Fibroblast of lung (primary cell): ENCODE data around the gene MYD88. TPM values are rescaled to one million over a fixed set of nuclear protein-coding genes. Genes with fewer than 3 reads are reported as not detected.

Experiments used
- DNase-seq, 2 donors: peaks; one replicate each; pipeline versions ENCODE4 v3.0.0 to v3.0.0-alpha.2; 2010; ENCODE audit warnings: low read depth in 2 of 2
- H2AFZ ChIP-seq: 2 replicates; pipeline ENCODE4 v1.5.1; 2012; ENCODE audit warnings: low read length, control low read depth, inconsistent platforms
- H3K27ac ChIP-seq: 2 replicates; pipeline ENCODE4 v1.5.1; 2011; ENCODE audit warnings: low read length, control low read depth; ENCODE audit not compliant: insufficient read depth
- H3K27me3 ChIP-seq: 2 replicates; pipeline ENCODE4 v1.5.1; 2011; ENCODE audit warnings: mild to moderate bottlenecking, low read length; ENCODE audit not compliant: control insufficient read depth, insufficient read depth
- H3K36me3 ChIP-seq: 2 replicates; pipeline ENCODE4 v1.5.1; 2011; ENCODE audit warnings: low read length; ENCODE audit not compliant: control insufficient read depth, insufficient read depth
- H3K4me1 ChIP-seq: 2 replicates; pipeline ENCODE4 v1.5.1; 2011; ENCODE audit warnings: low read length; ENCODE audit not compliant: control insufficient read depth, insufficient read depth; ENCODE audit errors: extremely low read depth
- H3K4me2 ChIP-seq: 2 replicates; pipeline ENCODE4 v1.5.1; 2011; ENCODE audit warnings: low read length, control low read depth; ENCODE audit not compliant: insufficient read depth; ENCODE audit errors: extremely low read depth
- H3K4me3 ChIP-seq, 4 experiments: fragments of 200-600 bp in 1 of 4; sonication (generic) in 1 of 4; replicated peaks in 1 of 4; 2 replicates each; pipeline ENCODE4 v1.5.1; 2011 to 2016; ENCODE audit warnings: low read length in 4 of 4, low read depth in 3 of 4, mild to moderate bottlenecking in 3 of 4, control low read depth in 2 of 4, inconsistent platforms in 1 of 4, mixed read lengths in 1 of 4; ENCODE audit not compliant: insufficient read depth in 1 of 4; ENCODE audit errors: control extremely low read depth in 1 of 4
- H3K79me2 ChIP-seq: 2 replicates; pipeline ENCODE4 v1.5.1; 2012; ENCODE audit warnings: mild to moderate bottlenecking, low read length, inconsistent platforms; ENCODE audit not compliant: control insufficient read depth, insufficient read depth
- H3K9ac ChIP-seq: 2 replicates; pipeline ENCODE4 v1.5.1; 2011; ENCODE audit warnings: mild to moderate bottlenecking, low read length, control low read depth; ENCODE audit not compliant: insufficient read depth
- H3K9me3 ChIP-seq: 2 replicates; pipeline ENCODE4 v1.5.1; 2012; ENCODE audit warnings: low read depth, low read length; ENCODE audit not compliant: control insufficient read depth, insufficient read depth
- H4K20me1 ChIP-seq: 2 replicates; pipeline ENCODE4 v1.5.1; 2011; ENCODE audit warnings: low read length; ENCODE audit not compliant: control insufficient read depth, insufficient read depth; ENCODE audit errors: extremely low read depth
- EZH2 ChIP-seq: IDR thresholded peaks from 2 replicates; pipeline ENCODE4 v1.5.1; 2012; ENCODE audit warnings: low read length, control low read depth, mild to moderate bottlenecking; ENCODE audit errors: missing control alignments
- polyA plus RNA-seq, 2 donors: library from polyadenylated mRNA; depleted of rRNA in 1 of 2; stranded (reverse) in 1 of 2; unstranded in 1 of 2; fragments of >200 nt; gene quantifications; 2 replicates each; pipeline ENCODE4 v1.2.1, GENCODE V29; 2011 to 2012; ENCODE audit warnings: missing spikeins in 1 of 2
- total RNA-seq: library from RNA; depleted of rRNA; stranded (reverse); fragments of >200 nt; gene quantifications from 2 replicates; pipeline ENCODE4 v1.2.1, GENCODE V29; 2014
- TF ChIP-seq, protein P1 (sequence below), 2 donors: IDR thresholded peaks in 1 of 2; conservative IDR thresholded peaks in 1 of 2; 1 replicate in 1 of 2; 2 replicates in 1 of 2; pipeline ENCODE4 v1.5.1; 2011 to 2012; ENCODE audit warnings: low read length in 2 of 2, control low read depth in 1 of 2, inconsistent platforms in 1 of 2, low read depth in 1 of 2, mild to moderate bottlenecking in 1 of 2

Gene MYD88
- total and polyA plus RNA-seq, 2 donors (not counting 1 experiment from before 2014, with no cell fraction given) = 12.1 to 22.1 TPM

DNA sequence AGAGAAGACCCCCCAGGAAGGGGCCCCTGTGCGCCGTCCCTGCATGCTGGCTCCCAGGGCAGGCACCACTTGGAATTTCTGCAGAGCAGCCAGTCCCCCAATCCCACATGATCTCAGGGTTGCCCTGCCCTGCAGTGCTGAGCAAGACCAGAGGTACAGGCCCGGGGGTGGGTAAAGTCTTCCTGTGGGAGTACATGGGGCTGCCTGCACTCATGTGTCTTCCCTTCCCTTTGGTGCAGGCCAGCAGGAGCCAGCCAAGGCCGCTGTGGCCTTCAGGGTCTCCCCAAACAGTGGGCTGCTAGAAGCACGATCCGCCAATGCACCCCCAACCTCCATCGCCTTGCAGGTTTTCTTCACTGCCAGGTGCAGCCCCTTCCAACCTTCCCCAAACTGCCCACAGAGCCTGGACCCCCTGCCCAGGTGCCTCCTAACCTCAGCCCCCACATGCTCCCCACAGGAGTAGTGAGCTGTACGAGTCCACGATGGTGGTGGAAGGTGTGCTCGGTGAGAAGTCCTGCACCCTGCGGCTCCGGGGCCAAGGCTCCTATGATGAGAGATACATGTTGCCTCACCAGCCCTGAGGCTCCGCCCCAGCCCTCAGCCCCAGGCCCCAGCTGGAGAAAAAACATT lies 16.5 kb upstream of the MYD88 start:
- H3K4me2 ChIP-seq = no peak overlapping the region
- no peaks in the 10 kb centered on the region for H3K79me2 ChIP-seq
- H3K27ac ChIP-seq = no peak overlapping the region
- TF ChIP-seq, protein P1, sequence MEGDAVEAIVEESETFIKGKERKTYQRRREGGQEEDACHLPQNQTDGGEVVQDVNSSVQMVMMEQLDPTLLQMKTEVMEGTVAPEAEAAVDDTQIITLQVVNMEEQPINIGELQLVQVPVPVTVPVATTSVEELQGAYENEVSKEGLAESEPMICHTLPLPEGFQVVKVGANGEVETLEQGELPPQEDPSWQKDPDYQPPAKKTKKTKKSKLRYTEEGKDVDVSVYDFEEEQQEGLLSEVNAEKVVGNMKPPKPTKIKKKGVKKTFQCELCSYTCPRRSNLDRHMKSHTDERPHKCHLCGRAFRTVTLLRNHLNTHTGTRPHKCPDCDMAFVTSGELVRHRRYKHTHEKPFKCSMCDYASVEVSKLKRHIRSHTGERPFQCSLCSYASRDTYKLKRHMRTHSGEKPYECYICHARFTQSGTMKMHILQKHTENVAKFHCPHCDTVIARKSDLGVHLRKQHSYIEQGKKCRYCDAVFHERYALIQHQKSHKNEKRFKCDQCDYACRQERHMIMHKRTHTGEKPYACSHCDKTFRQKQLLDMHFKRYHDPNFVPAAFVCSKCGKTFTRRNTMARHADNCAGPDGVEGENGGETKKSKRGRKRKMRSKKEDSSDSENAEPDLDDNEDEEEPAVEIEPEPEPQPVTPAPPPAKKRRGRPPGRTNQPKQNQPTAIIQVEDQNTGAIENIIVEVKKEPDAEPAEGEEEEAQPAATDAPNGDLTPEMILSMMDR (conservative IDR thresholded peaks at IDR 0.05 in 1 of 2, IDR thresholded peaks at IDR 0.05 in 1 of 2; ENCODE audit: low read depth in 1 of 2, low read length in 2 of 2) = no peak
- TF ChIP-seq EZH2 = no peak
- H2AFZ ChIP-seq = no peak overlapping the region
- peaks cover 14% of the 10 kb centered on the region for H3K36me3 ChIP-seq
- H3K4me1 ChIP-seq = no peaks in the 10 kb centered on the region
- H4K20me1 ChIP-seq = no peaks in the 10 kb centered on the region
- H3K4me3 ChIP-seq = no peak overlapping the region
- H3K9me3 ChIP-seq = no peaks in the 10 kb centered on the region
- no peaks in the 10 kb centered on the region for H3K27me3 ChIP-seq
- H3K9ac ChIP-seq = no peak overlapping the region
- DNase-seq = no peak

DNA sequence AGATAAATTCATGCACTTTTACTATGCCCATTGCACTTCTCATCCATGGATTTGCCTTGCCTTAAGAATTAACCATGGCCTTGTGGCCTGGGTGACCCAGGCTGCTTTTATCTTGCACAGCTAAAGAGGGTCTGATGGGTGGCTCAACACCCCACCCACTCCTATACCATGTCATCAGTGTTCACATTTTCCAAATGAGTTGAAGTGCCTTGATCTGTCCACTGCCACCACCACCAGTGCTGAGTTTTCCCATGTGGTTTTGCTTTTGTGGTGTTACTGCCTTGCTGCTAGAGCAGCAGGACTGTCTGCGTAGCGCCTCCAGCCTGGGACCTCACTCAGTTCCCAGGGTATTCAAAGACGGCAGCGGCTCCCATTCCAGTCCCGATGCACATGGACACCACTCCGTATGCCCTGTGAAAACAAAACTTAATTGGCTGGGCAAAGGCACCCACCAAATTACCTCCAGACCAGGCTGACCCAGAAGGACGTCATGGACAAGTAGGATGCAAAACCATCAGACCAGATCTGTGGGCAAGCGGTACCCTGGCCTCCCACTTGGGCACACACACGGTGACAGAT lies 15.7 kb upstream of the MYD88 start:
- H3K36me3 ChIP-seq = peaks cover 20% of the 10 kb centered on the region
- H3K4me2 ChIP-seq = no peak overlapping the region
- H3K4me1 ChIP-seq = no peaks in the 10 kb centered on the region
- H3K9ac ChIP-seq = no peak overlapping the region
- no peak for TF ChIP-seq EZH2
- TF ChIP-seq, protein P1 (conservative IDR thresholded peaks at IDR 0.05 in 1 of 2, IDR thresholded peaks at IDR 0.05 in 1 of 2; ENCODE audit: low read depth in 1 of 2, low read length in 2 of 2) = no peak
- H3K4me3 ChIP-seq = no peak overlapping the region
- no peak overlapping the region for H2AFZ ChIP-seq
- no peaks in the 10 kb centered on the region for H3K79me2 ChIP-seq
- no peak for DNase-seq
- H3K27me3 ChIP-seq = no peaks in the 10 kb centered on the region
- no peak overlapping the region for H3K27ac ChIP-seq
- no peaks in the 10 kb centered on the region for H4K20me1 ChIP-seq
- no peaks in the 10 kb centered on the region for H3K9me3 ChIP-seq

DNA sequence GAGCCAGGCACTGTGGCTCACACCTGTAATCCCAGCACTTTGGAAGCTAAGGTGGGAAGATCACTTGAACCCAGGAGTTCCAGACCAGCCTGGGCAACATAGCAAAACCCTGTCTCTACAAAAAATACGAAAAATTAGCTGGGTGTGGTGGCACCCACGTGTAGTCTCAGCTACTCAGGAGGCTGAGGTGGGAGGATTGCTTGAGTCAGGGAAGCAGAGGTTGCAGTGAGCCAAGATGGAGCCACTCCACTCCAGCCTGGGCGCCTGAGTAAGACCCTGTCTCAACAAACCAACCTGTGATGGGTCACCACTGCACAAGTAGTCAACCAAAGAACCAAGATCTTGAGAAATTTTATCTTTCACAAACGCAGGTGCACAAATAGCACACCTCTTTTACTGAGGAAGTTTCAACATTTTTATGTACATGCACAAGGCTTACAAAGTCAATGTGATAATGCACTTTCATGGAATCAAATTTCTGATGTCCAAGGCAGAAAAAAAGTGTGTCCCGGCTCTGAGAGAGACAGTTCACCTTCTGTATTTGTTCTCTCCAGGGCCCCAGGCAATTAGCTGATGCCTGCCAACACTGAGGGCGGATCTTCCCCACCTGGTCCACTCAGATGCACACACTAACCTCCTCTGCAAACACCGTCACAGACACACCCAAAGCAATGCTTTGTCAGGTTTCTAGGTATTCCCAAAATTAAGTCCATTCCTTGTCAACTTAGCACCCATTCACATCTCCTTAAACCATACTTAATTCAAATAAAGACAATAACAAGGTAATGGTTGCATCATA lies 13.9 kb upstream of the MYD88 start:
- H3K79me2 ChIP-seq = no peaks in the 10 kb centered on the region
- TF ChIP-seq EZH2 = no peak
- TF ChIP-seq, protein P1 (conservative IDR thresholded peaks at IDR 0.05 in 1 of 2, IDR thresholded peaks at IDR 0.05 in 1 of 2; ENCODE audit: low read depth in 1 of 2, low read length in 2 of 2) = no peak
- peaks cover 21% of the 10 kb centered on the region for H3K36me3 ChIP-seq

More for the DNA sequence above, 13.9 kb upstream of the MYD88 start:
- Histone ChIP-seq H3K4me3 (no peak overlapping the region), H3K4me1 (no peaks in the 10 kb centered on the region), H3K4me2 (no peak overlapping the region), H3K9me3 (no peaks in the 10 kb centered on the region), H4K20me1 (no peaks in the 10 kb centered on the region), H3K9ac (no peak overlapping the region), H2AFZ (no peak overlapping the region), H3K27me3 (no peaks in the 10 kb centered on the region), H3K27ac (no peak overlapping the region)
- no peak for DNase-seq
